Neural cell (in vitro differentiated cells): ENCODE results near the gene CEP70.
"Not testable (repeated sequence)": the region's sequence is repeated elsewhere in the genome, so short reads cannot be mapped to it uniquely, and the experiment has no call there.

Source experiments
- EP300 ChIP-seq: fragments of 450-650 bp; conservative IDR thresholded peaks from 2 replicates; pipeline ENCODE4 v1.6.1; 2014; ENCODE audit warnings: antibody characterized with exemption, mild to moderate bottlenecking, moderate library complexity; ENCODE audit not compliant: poor library complexity, severe bottlenecking
- RAD21 ChIP-seq: fragments of 450-650 bp; conservative IDR thresholded peaks from 2 replicates; pipeline ENCODE4 v1.6.1; 2014; ENCODE audit warnings: antibody characterized with exemption, mild to moderate bottlenecking, moderate library complexity
- SMC3 ChIP-seq: fragments of 450-650 bp; conservative IDR thresholded peaks from 2 replicates; pipeline ENCODE4 v1.6.1; 2014; ENCODE audit warnings: antibody characterized with exemption, mild to moderate bottlenecking, moderate library complexity; ENCODE audit not compliant: poor library complexity
- TF ChIP-seq, protein P1 (sequence below): fragments of 450-650 bp; IDR thresholded peaks from 2 replicates; pipeline ENCODE4 v1.5.1; 2014; ENCODE audit warnings: antibody characterized with exemption, mild to moderate bottlenecking, moderate library complexity; ENCODE audit not compliant: poor library complexity, severe bottlenecking

DNA sequence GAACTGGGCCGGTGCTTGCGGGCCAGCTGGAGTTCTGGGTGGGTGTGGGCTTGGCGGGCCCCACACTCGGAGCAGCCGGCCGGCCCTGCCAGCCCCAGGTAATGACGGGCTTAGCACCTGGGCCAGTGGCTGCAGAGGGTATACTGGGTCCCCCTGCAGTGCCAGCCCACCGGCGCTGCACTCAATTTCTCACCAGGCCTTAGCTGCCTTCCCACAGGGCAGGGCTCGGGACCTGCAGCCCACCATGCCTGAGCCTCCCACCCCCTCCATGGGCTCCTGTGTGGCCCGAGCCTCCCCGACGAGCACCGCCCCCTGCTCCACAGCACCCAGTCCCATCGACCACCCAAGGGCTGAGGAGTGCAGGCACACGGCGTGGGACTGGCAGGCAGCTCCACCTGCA lies 109.4 kb downstream of the CEP70 start:
- not testable (repeated sequence) for TF ChIP-seq RAD21, SMC3, EP300
- TF ChIP-seq, protein P1, sequence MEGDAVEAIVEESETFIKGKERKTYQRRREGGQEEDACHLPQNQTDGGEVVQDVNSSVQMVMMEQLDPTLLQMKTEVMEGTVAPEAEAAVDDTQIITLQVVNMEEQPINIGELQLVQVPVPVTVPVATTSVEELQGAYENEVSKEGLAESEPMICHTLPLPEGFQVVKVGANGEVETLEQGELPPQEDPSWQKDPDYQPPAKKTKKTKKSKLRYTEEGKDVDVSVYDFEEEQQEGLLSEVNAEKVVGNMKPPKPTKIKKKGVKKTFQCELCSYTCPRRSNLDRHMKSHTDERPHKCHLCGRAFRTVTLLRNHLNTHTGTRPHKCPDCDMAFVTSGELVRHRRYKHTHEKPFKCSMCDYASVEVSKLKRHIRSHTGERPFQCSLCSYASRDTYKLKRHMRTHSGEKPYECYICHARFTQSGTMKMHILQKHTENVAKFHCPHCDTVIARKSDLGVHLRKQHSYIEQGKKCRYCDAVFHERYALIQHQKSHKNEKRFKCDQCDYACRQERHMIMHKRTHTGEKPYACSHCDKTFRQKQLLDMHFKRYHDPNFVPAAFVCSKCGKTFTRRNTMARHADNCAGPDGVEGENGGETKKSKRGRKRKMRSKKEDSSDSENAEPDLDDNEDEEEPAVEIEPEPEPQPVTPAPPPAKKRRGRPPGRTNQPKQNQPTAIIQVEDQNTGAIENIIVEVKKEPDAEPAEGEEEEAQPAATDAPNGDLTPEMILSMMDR, result not testable (repeated sequence)
